AG08395 (cell line): Measurements from ENCODE around the gene NMT2.

Source experiments
- DNase-seq: peaks from one replicate; pipeline ENCODE4 v3.0.0; 2012; ENCODE audit warnings: mixed read lengths, low spot score

Gene NMT2

GRCh38 chr10:15141136-15142054 lies 27.1 kb downstream of the NMT2 start:
- no peak for DNase-seq

DNA sequence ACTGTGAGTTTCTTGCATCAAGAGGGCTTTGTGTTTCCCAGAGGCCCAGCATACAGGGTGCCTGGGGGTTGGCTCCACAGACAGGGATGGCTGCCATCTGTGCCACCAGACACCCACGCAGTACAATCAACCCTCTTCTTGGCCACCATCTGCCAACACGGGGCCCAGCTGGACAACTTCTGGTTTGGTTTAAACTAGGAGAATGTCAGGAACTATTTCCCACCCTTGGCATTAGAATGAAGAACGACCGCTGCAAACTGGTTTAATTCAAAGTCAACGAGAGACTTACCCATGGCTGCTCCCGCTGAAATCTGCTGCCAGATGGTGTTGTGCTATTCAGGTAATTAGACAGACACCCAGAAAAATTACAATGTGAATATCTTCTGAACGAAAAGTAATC lies 27.8 kb downstream of the NMT2 start:
- no peak for DNase-seq

DNA sequence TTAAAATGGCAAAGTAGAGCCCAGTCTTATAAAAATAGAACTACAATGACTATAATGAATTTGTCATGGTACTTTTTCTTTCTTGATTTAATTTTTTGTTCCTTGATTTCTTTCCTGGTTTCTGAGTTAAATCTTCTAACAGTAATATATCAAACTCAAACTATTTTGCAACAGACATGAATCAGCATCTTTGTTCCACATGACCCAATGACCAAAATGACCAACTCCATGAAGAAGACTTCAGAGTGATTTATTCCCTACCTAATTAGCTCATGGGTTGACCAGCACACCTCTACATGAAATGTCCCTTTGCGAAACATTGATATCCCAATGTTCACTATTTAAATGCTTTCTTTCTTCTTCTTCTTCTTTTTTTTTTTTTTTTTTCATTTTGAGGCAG lies 30.9 kb downstream of the NMT2 start:
- DNase-seq, result no peak

- DNase-seq, result no peak
These were observed 31.5 kb downstream of the NMT2 start for GRCh38 chr10:15137036-15137359.

DNA sequence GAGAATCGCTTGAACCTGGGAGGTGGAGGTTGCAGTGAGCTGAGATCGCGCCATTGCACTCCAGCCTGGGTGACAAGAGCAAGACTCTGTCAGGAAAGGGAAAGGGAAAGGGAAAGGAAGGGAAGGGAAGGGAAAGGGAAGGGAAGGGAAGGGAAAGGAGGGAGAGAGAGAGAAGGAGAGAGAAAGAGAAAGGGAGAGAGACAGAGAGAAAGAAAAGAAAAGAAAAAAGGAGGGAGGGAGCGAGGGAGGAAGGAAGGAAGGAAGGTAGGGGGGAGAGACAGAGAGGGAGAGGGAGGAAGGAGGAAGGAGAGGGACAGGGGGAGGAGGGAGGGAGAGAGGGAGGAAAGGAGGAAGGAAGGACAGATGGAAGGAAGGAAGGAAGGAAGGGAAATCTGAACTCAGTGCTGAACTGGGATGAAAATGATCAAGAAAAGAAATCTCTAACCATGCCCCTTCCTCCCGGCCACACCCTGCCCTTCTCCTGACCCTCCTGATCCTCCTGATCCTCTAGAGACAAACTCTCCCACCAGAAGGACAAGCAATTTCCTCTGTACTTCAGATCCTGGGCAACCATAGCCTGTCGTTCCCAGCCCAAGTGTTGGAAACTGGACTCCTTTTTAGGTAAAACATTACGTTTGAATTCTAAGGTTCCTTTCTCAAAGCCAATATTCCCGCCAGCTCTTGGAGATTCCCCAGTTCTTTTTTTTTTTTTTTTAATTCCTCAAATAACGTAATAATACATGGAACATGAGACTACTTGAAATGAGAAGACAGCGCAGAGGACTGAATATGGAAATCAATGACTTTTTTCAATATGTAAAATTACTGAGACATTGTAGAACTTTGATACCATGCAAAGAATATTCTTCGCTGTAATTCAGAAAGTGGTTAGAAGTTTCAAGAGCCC lies 32.1 kb downstream of the NMT2 start:
- DNase-seq, result no peak

DNA sequence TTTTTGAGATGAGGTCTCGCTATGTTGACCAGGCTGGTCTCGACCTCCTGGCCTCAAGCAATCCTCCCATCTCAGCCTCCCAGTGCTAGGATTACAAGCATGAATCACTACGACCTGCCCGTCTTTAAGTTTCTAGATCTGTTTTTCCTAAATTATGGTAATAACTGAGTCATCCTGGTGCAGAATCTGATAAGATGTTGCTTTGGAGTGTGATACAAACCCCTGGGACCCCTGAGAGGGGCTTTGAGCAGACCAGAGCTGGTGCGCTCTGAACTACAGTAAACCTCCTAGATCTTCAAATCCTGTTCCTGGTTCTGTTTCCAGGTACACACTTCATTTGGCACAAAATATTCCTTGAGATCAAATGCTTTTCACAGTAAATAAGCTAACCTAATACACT lies 37.2 kb downstream of the NMT2 start:
- no peak for DNase-seq

DNA sequence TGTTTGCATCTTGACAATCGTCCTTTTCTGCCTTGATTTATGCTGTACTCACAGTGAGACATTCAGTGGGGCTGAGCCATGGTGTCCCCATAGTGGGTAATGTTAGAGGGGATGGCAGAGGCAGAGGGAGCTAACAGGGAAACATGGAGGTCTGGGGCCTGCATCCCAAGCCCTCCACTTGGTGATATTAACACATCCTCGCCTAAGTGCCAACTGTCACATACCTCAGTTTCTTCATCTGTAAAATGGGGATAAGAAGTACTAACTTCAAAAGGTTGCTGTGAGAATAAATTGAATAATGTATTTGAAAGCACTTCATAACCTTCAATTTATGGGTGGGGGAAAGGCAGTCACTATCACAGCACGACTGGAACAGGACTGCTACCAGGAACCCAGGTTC lies 43.6 kb downstream of the NMT2 start:
- no peak for DNase-seq

DNA sequence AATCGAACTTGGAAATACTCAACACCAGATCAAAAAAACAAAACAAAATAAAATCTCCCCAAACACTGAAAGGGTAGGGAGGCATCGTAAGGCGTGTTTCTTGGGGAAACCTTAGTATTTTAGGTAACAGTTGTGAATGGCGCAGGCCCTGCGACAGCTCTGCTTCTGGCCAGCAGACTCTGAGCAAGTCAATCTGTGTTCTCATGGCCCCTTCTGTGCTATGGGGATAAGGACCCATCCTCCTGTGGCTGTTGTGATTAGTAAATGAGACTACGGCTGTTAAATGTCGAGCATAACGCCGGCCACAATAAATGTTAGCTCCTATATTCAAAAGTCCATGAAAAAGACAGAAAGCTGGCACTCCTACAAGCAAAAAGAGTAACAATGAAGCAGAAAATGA lies 44.3 kb downstream of the NMT2 start:
- DNase-seq, result no peak

DNA sequence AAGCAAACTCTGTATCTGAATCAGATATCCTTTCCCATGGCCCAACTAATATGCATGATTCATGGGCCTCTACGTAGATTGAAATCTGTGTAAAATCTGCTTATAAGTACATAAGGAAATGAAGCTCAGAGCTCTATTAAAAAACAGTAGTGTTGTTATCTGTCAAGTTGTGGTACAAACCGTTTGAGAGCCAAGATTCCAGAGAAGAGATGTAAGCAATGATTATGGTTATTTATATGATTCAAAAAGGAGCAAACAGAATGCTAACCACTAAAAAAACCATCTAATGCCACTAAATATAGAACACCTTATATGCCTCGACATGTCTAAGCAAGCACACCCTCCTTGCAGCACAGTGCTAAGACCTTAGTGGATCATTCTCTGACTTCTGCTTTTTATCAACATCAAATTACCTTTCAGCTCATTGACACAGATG lies 44.7 kb downstream of the NMT2 start:
- peak; percentile 18 for DNase-seq

DNA sequence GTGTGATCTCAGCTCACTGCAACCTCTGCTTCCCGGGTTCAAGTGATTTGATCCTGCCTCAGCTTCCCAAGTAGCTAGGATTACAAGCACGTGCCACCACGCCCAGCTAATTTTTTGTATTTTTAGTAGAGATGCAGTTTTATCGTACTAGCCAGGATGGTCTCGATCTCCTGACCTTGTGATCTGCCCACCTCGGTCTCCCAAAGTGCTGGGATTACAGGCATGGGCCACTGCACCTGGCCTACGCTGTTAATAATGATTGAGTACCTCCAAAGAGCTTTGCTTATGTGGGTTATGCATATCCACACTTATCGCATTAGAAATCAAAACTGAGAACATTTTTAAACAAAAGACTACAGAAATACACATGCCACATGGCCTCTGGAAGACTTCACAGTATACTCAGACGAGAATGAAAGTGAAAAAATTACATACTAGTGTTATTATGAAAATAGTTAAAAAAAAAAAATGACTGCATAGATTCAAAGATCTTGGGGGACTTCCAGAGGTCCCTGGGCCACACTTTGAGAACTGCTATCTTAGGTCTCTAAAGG lies 45.9 kb downstream of the NMT2 start:
- DNase-seq, result no peak

GRCh38 chr10:15121707-15122106 lies 46.8 kb downstream of the NMT2 start:
- no peak for DNase-seq

GRCh38 chr10:15120523-15120922 lies 48.0 kb downstream of the NMT2 start:
- peak; percentile 39 for DNase-seq

DNA sequence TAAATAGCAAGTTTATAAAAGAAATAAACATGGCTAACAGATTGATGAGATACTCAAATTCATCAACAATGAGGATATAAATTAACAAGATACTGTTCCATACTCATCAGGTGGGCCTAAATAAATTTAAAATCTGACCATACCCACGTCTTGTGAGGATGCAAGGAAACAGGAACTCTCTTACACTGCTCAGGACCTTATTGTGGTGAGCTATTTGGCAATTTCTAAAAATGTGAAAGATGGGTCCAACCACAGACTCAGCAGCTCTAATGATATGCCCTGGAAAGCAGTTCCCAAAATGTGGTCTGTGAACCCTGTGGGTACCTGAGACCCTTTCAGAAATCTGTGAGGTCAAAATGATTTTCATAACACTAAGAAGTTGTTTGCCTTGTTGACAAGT lies 49.9 kb downstream of the NMT2 start:
- no peak for DNase-seq

- DNase-seq, result no peak
These were observed 52.3 kb downstream of the NMT2 start for GRCh38 chr10:15116225-15116624.

- no peak for DNase-seq
These were observed 54.7 kb downstream of the NMT2 start for GRCh38 chr10:15113766-15114165.

DNA sequence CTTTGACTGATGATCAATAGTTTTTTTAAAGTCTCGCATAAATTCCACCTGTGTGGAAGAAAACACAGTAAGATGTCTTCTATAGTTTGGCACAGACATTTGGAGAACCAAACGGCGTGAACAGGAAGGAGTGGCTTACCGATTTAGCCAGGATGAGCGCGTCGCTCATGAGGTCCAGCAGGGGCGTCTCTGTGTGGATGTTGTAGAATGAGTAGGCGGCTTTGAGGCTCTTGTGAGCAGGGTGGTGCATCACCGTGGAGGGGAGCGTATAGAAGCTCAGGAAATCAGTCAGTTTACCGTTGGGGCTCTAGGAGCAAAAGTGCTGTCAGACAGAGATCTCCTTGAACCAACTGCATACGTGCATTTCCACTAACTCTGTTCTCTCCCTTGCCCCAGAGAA lies 55.8 kb downstream of the NMT2 start:
- DNase-seq, result no peak

GRCh38 chr10:15106352-15107013 lies 62.0 kb downstream of the NMT2 start:
- peak; percentile 73 for DNase-seq

DNA sequence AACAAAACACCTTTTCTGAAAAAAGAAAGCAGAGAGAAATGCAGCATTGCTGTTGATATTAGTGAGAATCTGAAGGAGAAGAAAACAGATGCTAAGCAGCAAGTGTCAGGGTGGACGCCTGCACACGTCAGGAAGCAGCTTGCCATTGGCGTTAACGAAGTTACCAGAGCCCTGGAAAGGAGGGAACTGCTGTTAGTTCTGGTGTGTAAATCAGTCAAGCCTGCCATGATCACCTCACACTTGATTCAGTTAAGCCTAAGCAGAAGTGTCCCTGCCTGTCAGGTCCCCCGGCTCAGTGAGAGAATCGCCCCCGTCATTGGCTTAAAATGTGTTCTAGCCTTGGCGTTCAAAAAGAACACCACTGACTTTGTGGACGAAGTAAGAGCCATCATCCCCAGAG lies 65.0 kb downstream of the NMT2 start:
- DNase-seq, result no peak

GRCh38 chr10:15099886-15100285 lies 68.6 kb downstream of the NMT2 start:
- no peak for DNase-seq

GRCh38 chr10:15097011-15097812 lies 71.3 kb downstream of the NMT2 start, which contains the start of gene RPP38:
RPP38 (plus strand) TSS chr10:15097355; CDS start chr10:15103315, 5,960 bp downstream.
- DNase-seq, result peak; percentile 100

DNA sequence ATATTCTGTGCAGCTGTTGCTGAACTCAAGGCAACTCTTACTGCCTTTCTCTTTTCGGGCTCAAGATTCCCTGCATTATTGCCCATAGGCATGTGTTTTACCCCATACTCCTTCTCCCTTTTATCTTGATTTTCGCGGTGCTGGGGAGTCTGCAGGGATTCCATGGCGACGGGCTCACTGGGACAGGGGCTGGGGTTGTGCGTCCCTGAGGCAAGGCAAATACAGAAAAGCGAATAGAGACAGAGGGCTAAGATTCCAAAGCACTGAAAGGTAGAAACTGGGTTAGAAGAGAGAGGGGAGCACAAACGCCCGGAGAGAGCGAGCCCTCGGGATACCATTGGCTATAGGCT lies 71.9 kb downstream of the NMT2 start:
- DNase-seq, result no peak
